Activated CD8-positive, alpha-beta T cell treated with anti-CD3 and anti-CD28 coated beads, Interleukin-2, amount 10 ng/mL, durations not matched to agents 7 days and 5 days (primary cell): ENCODE results near the gene ATXN1. TPM values are rescaled to one million over a fixed set of nuclear protein-coding genes. Genes with fewer than 3 reads are reported as not detected.

Source experiments
- ATAC-seq: fragments of 150-1000 bp; cut with Tn5 transposase; one replicate; pipeline ENCODE4 v1.10.0; 2021; ENCODE audit warnings: moderate library complexity
- CTCF ChIA-PET: fragments of 350-600 bp; sonication (Branson Sonifier 250); formaldehyde crosslinking; loops from one replicate; lab custom pipeline; 2021; ENCODE audit warnings: antibody characterized with exemption; lab: Charles Lee
- POLR2A ChIA-PET: fragments of 350-600 bp; sonication (Branson Sonifier 250); formaldehyde crosslinking; loops from one replicate; lab custom pipeline; 2021; ENCODE audit warnings: antibody characterized with exemption; lab: Charles Lee
- DNase-seq: peaks from one replicate; pipeline ENCODE4 v3.0.0-alpha.2; 2020
- H3K27ac Mint-ChIP-seq: one replicate; pipeline ENCODE4 v1.8.0; 2021; ENCODE audit warnings: mild to moderate bottlenecking, mixed read lengths
- H3K27me3 Mint-ChIP-seq: one replicate; pipeline ENCODE4 v1.8.0; 2021; ENCODE audit warnings: low read depth, mixed read lengths
- H3K36me3 Mint-ChIP-seq: one replicate; pipeline ENCODE4 v1.8.0; 2021; ENCODE audit warnings: low read depth, mixed read lengths
- H3K4me1 Mint-ChIP-seq: one replicate; pipeline ENCODE4 v1.8.0; 2021; ENCODE audit warnings: low read depth, mixed read lengths
- H3K4me3 Mint-ChIP-seq: one replicate; pipeline ENCODE4 v1.8.0; 2021; ENCODE audit warnings: mild to moderate bottlenecking, mixed read lengths
- H3K9me3 Mint-ChIP-seq: one replicate; pipeline ENCODE4 v1.8.0; 2022; ENCODE audit warnings: mixed read lengths; ENCODE audit not compliant: insufficient read depth
- total RNA-seq, 2 experiments: library from RNA; stranded (reverse); gene quantifications; one replicate each; pipeline ENCODE4 v1.2.3, GENCODE V29; 2021

The ATXN1 gene
- total RNA-seq, 2 experiments from 2014 or later, result 36.7 to 42.9 TPM

GRCh38 chr6:16358531-16359138 lies 402.6 kb downstream of the ATXN1 start:
- no peaks in the 10 kb centered on the region for H3K36me3 Mint-ChIP-seq
- CTCF ChIA-PET, result no interaction called here

GRCh38 chr6:16355699-16356446 lies 405.4 kb downstream of the ATXN1 start:
- ChIA-PET POLR2A (interaction anchor here (0.7 kb wide), 1 partner anchor 76 kb away, joined by 3 read pairs; no protein-coding TSS in a partner anchor), CTCF (interaction anchor here (0.9 to 1.0 kb wide), 2 partner anchors 24 to 407 kb away, joined by 3 read pairs; no protein-coding TSS in a partner anchor)
- H3K27ac Mint-ChIP-seq, result no peak overlapping the region
- H3K27me3 Mint-ChIP-seq, result no peaks in the 10 kb centered on the region
- no peak overlapping the region for H3K4me3 Mint-ChIP-seq
- peaks cover 5% of the 10 kb centered on the region for H3K4me1 Mint-ChIP-seq
- no peaks in the 10 kb centered on the region for H3K9me3 Mint-ChIP-seq
- no peak for DNase-seq
- ATAC-seq, result no peak
- H3K36me3 Mint-ChIP-seq, result no peaks in the 10 kb centered on the region

More at GRCh38 chr6:16358531-16359138, 402.6 kb downstream of the ATXN1 start:
- H3K27ac Mint-ChIP-seq, result no peak overlapping the region
- H3K4me3 Mint-ChIP-seq, result no peak overlapping the region
- H3K27me3 Mint-ChIP-seq, result no peaks in the 10 kb centered on the region
- peaks cover 5% of the 10 kb centered on the region for H3K4me1 Mint-ChIP-seq
- ATAC-seq (no peak), DNase-seq (no peak)
- H3K9me3 Mint-ChIP-seq, result no peaks in the 10 kb centered on the region
- POLR2A ChIA-PET, result interaction anchor here (0.6 kb wide), 1 partner anchor 12 kb away, joined by 3 read pairs; no protein-coding TSS in a partner anchor

GRCh38 chr6:16355238-16355637 lies 406.0 kb downstream of the ATXN1 start:
- Mint-ChIP-seq H3K27me3 (no peaks in the 10 kb centered on the region), H3K36me3 (no peaks in the 10 kb centered on the region), H3K9me3 (no peaks in the 10 kb centered on the region), H3K27ac (no peak overlapping the region), H3K4me3 (no peak overlapping the region), H3K4me1 (peaks cover 5% of the 10 kb centered on the region)
- ATAC-seq, result no peak
- ChIA-PET POLR2A (no interaction called here), CTCF (interaction anchor here (0.9 to 1.0 kb wide), 2 partner anchors 23 to 408 kb away, joined by 3 read pairs; no protein-coding TSS in a partner anchor)
- DNase-seq, result no peak

- peaks cover 5% of the 10 kb centered on the region for H3K4me1 Mint-ChIP-seq
- CTCF ChIA-PET, result interaction anchor here (1.0 kb wide), 1 partner anchor 408 kb away, joined by 3 read pairs; no protein-coding TSS in a partner anchor
- no peak for DNase-seq
- H3K36me3 Mint-ChIP-seq, result no peaks in the 10 kb centered on the region
- no peaks in the 10 kb centered on the region for H3K27me3 Mint-ChIP-seq
- ATAC-seq, result no peak
- no peak overlapping the region for H3K27ac Mint-ChIP-seq
- H3K4me3 Mint-ChIP-seq, result no peak overlapping the region
- H3K9me3 Mint-ChIP-seq, result no peaks in the 10 kb centered on the region
- POLR2A ChIA-PET, result no interaction called here
Observed at GRCh38 chr6:16354692-16355091, 406.6 kb downstream of the ATXN1 start.

GRCh38 chr6:16352821-16353438 lies 408.3 kb downstream of the ATXN1 start:
- ATAC-seq, result no peak
- Mint-ChIP-seq H3K9me3 (no peaks in the 10 kb centered on the region), H3K36me3 (no peaks in the 10 kb centered on the region), H3K27me3 (no peaks in the 10 kb centered on the region), H3K27ac (no peak overlapping the region), H3K4me1 (peaks cover 5% of the 10 kb centered on the region), H3K4me3 (no peak overlapping the region)
- ChIA-PET POLR2A (no interaction called here), CTCF (no interaction called here)
- DNase-seq, result no peak

- Mint-ChIP-seq H3K9me3 (no peaks in the 10 kb centered on the region), H3K27me3 (no peaks in the 10 kb centered on the region), H3K36me3 (no peaks in the 10 kb centered on the region), H3K4me1 (peaks cover 5% of the 10 kb centered on the region), H3K4me3 (no peak overlapping the region), H3K27ac (no peak overlapping the region)
- CTCF ChIA-PET, result no interaction called here
- no peak for ATAC-seq
- POLR2A ChIA-PET, result no interaction called here
- no peak for DNase-seq
Observed at GRCh38 chr6:16352258-16352635, 409.0 kb downstream of the ATXN1 start.

- Mint-ChIP-seq H3K9me3 (no peaks in the 10 kb centered on the region), H3K4me1 (no peaks in the 10 kb centered on the region), H3K27ac (no peak overlapping the region), H3K36me3 (no peaks in the 10 kb centered on the region), H3K4me3 (no peak overlapping the region), H3K27me3 (no peaks in the 10 kb centered on the region)
- ATAC-seq (no peak), DNase-seq (no peak)
- POLR2A ChIA-PET, result no interaction called here
- CTCF ChIA-PET, result interaction anchor here (1.1 kb wide), 1 partner anchor 164 kb away, joined by 3 read pairs; no protein-coding TSS in a partner anchor
Observed at GRCh38 chr6:16349544-16349943, 411.7 kb downstream of the ATXN1 start.

DNA sequence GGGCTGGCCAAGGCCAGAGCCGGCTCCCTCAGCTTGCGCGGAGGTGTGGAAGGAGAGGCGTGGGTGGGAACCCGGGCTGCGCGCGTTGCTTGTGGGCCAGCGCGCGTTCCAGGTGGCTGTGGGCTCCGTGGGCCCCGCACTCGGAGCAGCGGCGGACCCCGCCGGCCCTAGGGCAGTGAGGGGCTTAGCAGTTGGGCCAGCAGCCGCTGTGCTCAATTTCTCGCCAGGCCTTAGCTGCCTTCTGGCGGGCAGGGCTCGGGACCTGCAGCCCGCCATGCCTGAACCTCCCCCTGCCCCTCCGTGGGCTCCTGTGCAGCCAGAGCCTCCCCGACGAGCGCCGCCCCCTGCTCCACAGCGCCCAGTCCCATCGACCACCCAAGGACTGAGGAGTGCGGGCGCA lies 414.4 kb downstream of the ATXN1 start:
- DNase-seq, result no peak
- ChIA-PET CTCF (interaction anchor here (5.9 kb wide), 1 partner anchor 13 kb away, joined by 28 read pairs; no protein-coding TSS in a partner anchor), POLR2A (no interaction called here)
- Mint-ChIP-seq H3K36me3 (no peaks in the 10 kb centered on the region), H3K27me3 (no peaks in the 10 kb centered on the region), H3K4me3 (no peak overlapping the region), H3K4me1 (no peaks in the 10 kb centered on the region), H3K27ac (no peak overlapping the region), H3K9me3 (no peaks in the 10 kb centered on the region)
- ATAC-seq, result no peak

DNA sequence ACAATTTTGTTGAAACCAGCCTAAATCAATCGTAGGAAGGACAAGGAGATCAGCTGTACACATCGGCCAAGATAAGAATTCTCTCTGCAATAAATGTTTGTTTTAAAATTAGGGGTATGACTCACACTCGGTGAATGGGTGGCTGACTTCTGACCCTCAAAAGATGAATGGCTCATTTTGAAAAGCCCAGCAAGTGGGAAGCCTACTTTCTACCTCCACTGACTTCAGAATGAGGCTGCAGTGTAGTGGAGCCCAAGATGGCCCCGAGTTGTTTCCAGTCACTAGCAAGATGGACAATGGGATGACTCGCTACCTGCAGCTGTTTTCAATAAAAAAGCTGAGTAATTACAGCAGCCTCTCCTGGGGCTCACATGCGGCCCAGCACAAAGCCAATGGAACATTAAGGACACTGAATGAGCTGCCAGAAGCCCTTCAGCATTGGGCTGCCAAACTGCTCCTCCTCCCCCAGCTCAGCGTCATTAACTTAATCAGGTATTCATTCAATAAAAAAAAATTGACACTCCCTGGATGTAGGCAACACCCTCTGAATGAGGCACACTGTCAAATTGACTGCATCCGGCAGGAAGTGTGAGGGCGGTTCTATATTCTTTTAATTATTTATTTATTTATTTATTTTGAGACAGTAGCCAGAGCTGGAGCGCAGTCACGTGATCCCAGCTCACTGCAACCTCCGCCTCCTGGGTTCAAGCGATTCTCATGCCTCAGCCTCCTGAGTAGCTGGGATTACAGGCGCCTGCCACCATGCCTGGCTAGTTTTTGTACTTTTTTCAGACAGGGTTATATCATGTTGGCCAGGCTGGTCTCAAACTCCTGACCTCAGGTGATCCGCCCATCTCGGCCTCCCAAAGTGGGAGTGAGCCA lies 415.6 kb downstream of the ATXN1 start:
- DNase-seq, result no peak
- CTCF ChIA-PET, result interaction anchor here (5.9 kb wide), 1 partner anchor 12 kb away, joined by 28 read pairs; no protein-coding TSS in a partner anchor
- no peaks in the 10 kb centered on the region for H3K9me3 Mint-ChIP-seq
- no peak for ATAC-seq
- H3K36me3 Mint-ChIP-seq, result no peaks in the 10 kb centered on the region
- POLR2A ChIA-PET, result no interaction called here
- H3K4me3 Mint-ChIP-seq, result no peak overlapping the region
- H3K27ac Mint-ChIP-seq, result no peak overlapping the region
- H3K27me3 Mint-ChIP-seq, result no peaks in the 10 kb centered on the region
- H3K4me1 Mint-ChIP-seq, result no peaks in the 10 kb centered on the region

GRCh38 chr6:16344756-16345155 lies 416.5 kb downstream of the ATXN1 start:
- no peaks in the 10 kb centered on the region for H3K9me3 Mint-ChIP-seq
- no peak overlapping the region for H3K4me3 Mint-ChIP-seq
- H3K4me1 Mint-ChIP-seq, result no peaks in the 10 kb centered on the region
- ChIA-PET CTCF (interaction anchor here (5.9 kb wide), 1 partner anchor 11 kb away, joined by 28 read pairs; no protein-coding TSS in a partner anchor), POLR2A (no interaction called here)
- DNase-seq, result no peak
- no peak overlapping the region for H3K27ac Mint-ChIP-seq
- no peak for ATAC-seq
- H3K36me3 Mint-ChIP-seq, result no peaks in the 10 kb centered on the region
- H3K27me3 Mint-ChIP-seq, result no peaks in the 10 kb centered on the region

- Mint-ChIP-seq H3K27me3 (no peaks in the 10 kb centered on the region), H3K4me3 (no peak overlapping the region), H3K4me1 (no peaks in the 10 kb centered on the region), H3K27ac (no peak overlapping the region), H3K9me3 (no peaks in the 10 kb centered on the region), H3K36me3 (no peaks in the 10 kb centered on the region)
- POLR2A ChIA-PET, result no interaction called here
- DNase-seq (no peak), ATAC-seq (no peak)
- CTCF ChIA-PET, result interaction anchor here (5.9 kb wide), 1 partner anchor 10 kb away, joined by 28 read pairs; no protein-coding TSS in a partner anchor
Observed at GRCh38 chr6:16343593-16343992, 417.7 kb downstream of the ATXN1 start.
